Activated CD4-positive, CD25-positive, alpha-beta regulatory T cell treated with anti-CD3 and anti-CD28 coated beads, Interleukin-2, amount 50 U/mL, for 72 hours (primary cell): ENCODE data around the gene OGFR.
"Not testable (repeated sequence)": the region's sequence is repeated elsewhere in the genome, so short reads cannot be mapped to it uniquely, and the experiment has no call there.

Experiments used
- DNase-seq: peaks from one replicate; pipeline ENCODE4 v3.0.0; 2021

OGFR gene

DNA sequence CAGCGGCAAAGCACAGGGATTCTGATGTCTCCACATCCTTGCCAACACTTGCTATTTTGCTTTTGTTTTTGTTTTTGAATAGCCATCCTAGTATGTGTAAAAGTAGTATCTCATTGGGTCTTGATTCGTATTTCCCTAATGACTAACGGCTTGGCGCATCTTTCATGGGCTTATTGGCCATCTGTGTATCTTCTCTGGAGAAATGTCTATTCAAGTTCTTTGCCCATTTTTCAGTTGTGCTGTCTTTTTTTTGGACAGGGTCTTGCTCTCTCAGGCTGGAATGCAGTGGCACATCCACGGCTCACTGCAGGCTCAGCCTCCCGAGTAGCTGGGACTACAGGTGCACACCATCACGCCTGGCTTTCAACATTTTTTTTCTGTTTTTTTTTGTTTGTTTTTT, 39.5 kb downstream of the OGFR start:
- no peak for DNase-seq

DNA sequence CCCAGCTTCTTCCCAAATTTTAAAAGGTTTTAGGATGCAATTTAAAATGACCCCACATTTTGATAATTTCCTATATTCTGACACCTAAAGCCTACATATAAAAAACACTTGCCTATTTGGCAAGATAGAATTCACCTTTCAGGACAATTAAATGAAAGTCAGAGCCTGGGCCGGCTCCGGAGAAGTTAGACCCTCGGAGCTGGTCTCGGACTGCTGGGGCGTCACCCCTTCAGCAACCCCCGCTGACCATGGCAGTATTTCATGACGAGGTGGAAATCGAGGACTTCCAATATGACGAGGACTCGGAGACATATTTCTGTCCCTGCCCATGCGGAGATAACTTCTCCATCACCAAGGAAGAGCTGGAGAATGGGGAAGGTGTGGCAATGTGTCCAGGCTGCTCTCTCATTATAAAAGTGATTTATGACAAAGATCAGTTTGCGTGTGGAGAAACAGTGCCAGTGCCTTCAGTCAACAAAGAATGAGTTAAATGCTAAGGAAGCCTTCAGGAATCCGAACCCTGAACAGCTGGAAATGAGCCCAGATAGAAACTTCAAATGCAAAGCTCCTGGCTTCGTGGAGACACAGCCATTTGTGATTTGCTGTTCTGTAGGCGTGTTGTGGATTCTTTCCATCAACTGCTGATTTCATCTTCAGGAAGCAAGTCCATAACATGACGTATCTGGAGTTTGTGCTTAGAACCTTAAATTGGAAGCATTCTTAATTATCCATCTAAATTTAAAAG, 41.0 kb downstream of the OGFR start:
- no peak for DNase-seq

DNA sequence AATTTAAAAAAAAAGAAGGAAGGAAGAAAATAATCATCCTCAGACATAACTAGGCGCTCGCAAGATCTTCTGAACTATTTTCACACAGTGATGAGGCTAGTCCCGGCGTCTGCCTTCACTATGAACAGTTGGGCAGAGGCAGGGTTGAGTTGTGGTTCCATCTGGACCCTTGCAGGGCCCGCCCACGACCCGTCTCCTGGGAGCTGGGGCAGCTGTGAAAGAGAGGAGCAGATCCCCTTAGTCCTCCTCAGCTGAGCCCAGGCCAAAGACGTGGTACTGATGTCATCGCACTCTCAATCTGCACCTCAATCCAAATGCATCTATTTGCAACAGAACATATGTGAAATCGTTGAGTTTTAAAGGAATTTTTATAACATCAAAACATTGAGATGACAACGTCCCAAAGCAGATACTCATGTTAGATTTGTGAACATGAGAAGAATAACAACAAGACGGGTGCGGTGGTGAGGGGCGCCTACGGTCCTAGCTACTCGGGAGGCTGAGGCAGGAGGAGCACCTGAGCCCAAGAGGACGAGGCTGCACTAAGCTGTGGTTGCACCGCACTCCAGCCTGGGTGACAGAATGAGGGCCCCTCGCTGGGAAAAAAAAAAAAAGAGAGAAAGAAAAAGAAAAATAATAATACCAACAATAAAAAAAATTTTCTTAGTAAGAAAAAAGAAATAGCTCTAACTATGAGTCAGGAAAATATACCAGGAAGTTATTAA, 41.7 kb downstream of the OGFR start:
- DNase-seq = no peak

DNA sequence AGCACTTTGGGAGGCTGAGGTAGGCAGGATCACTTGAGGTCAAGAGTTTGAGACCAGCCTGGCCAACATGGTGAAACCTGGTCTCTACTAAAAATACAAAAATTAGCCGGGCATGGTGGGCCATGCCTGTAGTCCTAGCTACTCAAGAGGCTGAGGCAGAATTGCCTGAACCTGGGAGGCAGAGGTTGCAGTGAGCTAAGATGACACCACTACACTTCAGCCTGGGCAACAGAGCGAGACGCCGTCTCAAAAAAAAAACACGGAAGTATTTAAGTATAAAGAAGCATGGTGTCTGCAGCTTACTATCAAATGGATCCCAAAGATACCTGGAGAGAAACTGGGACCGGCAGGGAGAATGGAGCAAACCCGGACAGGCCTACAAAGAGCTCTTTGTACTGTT, 44.3 kb downstream of the OGFR start:
- DNase-seq = not testable (repeated sequence)

DNA sequence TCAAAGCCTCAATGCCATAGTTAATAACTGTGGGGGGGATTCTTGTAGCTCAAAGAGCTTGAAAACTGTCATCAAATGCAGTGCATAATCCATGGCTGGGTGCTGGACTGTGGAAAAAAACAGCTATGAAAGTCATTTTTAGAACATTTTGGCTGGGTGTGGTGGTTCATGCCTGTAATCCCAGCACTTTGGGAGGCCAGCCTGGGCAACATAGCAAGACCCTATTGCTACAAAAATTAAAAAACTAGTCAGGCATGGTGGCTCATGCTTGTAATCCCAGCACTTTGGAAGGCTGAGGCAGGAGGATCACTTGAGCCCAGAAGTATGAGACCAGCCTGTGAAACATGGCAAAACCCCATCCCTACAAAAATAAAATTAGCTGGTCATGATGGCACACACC, 44.8 kb downstream of the OGFR start:
- no peak for DNase-seq

DNA sequence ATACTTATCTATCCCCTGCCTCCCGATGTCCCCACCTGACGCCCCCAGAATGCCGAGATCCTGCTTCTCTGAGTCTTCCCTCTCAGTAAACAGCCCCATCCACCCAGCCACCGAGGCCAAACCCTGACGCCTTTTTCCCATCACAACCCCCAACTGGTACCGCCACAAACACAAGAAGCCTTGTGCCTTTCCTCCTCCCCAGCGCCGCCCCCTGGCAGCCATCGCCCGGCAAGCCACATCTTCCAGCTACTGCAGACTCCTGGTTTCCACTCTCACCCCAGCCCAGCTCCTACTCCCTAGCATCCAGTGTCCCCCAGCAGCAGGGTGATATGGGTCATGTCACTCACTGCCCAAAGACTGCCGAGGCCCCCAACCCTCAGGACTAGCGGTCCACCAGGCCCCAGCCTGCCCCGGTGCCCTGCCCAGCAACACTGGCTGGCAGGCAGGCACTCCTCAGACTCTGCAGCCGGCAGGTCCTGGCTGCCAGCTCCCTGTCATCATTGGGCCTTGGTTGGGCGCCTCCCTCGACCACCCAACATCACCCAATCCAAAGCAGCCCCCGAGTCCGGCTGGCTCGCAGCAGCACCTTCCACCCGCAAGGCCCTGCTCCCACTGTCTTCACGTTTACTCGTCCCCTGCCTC, 45.8 kb downstream of the OGFR start:
- no peak for DNase-seq

DNA sequence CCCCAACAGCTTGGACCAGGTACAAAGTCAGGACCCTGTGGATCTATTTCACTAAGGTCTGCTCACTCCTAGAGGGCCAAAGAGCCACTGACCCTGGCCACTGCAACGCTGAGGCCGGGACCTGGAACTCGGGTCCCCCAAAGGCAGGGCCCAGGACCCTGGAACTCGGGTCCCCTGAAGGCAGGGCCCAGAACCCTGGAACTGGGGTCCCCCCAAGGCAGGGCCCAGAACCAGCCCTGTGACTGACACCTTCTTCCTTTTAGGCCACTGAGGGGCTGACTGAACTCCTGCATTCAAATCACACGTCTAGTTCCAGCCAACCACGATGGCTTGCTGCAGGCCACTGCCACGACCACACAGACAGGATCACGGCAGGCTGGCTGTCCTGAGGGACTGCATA, 47.6 kb downstream of the OGFR start:
- DNase-seq = no peak

DNA sequence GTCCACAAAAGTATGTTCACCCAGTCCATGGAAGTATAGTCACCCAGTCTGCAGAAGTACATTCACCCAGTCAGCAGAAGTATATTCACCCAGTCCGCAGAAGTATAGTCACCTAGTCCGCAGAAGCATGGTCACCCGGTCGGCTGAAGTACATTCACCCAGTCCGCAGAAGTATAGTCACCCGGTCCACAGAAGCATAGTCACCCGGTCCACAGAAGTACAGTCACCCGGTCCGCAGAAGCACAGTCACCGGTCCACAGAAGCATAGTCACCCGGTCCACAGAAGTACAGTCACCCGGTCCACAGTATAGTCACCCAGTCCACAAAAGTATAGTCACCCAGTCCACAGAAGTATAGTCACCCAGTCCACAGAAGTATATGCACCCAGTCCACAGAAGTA, 48.2 kb downstream of the OGFR start:
- no peak for DNase-seq

DNA sequence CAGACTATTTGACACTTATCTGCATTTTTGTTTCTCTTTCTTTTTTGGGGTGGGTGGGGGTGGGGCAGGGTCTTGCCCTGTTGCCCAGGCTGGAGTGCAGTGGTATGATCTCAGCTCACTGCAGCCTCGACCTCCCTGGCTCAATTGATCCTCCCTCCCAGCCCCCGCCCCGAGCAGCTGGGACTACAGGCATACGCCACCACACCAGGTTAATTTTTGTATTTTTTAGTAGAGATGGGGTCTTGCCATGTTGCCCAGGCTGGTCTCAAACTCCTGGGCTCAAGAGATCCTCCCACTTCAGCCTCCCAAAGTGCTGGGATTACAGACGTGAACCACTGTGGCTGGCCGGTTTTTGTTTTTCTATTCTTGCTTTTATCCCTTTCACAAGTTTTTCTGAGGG, 48.7 kb downstream of the OGFR start:
- not testable (repeated sequence) for DNase-seq

DNA sequence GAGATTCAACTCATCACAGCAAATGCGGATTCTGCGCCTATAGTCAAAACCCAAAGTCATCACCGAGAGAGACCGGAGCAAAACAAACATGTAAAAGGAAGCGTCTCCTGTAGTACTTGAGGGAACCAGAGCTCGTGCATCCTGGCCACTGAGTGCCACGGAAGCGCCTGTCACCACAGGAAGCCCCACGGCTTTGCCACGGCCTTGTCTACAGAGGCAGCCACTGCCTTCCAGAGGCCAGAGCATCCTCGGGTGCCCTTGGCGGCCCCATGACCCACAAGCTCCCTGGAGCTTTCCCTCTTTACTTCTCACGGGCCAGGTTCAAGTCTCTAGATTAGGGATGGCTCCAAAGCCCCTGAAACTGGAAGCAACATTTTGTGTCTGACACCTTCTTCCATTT, 49.5 kb downstream of the OGFR start:
- DNase-seq = no peak

DNA sequence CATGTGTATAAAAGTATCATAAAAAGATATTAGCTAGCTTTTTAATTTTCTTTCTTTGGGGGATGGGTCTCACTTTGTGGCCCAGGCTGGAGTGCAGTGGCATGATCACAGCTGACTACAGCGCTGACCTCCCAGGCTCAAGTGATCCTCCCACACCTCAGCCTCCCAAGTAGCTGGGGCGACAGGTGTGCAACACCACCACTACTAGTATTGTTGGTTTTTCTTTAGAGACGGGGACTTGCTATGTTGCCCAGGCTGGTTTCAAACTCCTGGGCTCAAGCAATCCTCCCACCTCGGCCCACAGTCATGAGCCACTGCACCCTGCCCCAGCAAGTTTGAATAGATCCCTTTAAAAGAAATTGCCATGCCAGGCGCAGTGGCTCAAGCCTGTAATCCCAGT, 50.5 kb downstream of the OGFR start:
- no peak for DNase-seq

DNA sequence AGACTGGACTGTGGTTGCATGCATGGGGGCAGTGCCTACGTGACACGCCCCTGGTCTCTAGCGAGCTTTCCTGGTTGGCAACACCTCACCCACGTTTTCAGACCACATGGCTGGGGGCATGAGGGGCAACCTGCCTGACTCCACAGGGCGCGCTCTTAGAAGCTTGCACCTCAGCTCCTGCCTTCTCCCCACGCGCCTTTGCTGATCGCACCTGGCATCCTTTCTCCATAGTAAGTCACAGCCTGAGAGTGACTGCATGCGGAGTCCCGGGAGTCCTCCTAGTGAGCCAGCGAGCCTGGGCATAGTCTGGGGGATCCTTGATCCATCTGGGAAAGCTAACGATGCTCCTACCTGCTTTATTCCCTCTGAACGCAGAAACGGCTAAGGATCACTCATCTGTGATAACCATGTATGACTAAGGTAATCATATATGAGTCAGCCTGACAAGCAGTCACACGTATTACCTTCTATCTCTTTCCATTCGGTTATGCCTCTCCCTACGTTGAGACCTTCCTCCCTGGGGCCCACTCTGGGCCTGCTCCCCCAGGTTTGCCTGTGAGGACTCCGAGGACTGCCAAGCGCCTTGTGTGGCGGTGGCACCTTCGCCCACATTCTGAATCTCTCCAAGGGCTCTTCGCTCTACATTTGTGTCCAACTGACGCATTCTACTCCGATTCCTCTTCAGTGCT, 52.4 kb downstream of the OGFR start:
- no peak for DNase-seq

DNA sequence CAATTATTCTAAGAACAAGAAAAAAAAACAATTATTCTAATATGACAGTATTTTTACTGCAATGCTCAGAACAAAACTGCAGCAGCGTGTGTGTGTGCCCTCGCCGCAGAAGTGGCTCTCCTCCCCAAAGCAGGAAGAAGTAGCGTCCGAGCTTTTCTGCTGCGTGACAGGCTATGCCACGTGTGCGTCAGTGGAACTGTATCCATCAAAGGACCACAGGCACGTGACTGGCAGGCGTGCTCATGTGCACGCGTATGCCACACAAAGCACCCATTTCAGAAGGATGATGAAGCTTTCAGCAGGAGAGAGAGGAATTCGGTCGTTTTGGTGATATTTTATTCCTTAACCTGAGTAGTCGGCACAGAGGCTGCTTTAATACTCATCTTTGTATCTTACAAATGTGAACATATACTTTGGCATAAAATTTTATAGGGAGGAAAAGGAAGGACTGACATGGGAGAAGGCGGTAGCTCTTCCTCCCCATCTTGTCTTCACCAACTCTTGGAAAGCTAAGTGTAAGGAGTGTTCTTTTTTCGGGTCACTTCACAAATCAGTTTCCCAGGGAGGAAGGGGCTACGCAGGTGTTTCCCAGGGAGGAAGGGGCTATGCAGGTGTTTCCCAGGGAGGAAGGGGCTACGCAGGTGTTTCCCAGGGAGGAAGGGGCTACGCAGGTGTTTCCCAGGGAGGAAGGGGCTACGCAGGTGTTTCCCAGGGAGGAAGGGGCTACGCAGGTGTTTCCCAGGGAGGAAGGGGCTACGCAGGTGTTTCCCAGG, 53.6 kb downstream of the OGFR start:
- DNase-seq = no peak

DNA sequence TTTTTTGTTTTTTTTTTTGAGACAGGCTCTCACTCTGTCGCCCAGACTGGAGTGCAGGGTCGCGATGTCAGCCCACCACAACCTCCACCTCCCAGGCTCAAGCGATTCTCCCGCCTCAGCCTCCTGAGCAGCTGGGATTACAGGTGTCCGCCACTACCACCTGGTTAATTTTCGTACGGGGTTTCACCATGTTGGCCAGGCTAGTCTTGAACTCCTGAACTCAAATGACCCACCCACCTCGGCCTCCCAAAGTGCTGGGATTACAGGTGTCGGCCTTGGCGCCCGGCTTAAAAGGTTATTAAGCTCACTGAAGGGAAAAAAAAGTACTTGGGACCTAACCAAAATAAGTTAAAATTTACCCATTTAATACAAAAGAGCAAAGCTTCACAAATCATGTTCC, 55.1 kb downstream of the OGFR start:
- DNase-seq = no peak

DNA sequence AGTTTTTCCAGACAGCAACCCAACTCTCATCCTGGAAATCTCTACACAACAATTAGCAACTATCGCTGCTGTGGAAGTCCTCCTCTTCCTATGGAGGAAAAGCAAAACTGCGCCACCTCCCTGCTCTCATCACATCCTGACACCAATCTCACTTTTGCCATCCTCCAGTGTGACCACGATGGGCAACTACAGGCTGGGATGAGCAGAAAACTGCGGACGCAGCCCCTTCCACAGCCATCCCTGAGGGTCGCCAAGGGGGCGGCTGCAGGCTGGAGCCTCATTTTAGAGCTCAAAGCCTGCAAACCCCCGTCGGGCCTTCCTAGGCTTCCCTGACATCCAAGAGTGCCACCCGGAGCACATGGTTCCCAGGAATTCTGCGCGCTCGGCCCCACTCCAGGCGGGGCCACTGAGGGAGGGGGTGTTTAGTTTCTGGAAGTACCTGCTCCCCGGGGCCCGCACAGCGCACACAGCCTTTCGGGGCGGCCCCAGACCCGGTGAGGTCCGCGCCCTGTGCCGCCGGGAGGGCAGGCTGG, 55.8 kb downstream of the OGFR start:
- no peak for DNase-seq

DNA sequence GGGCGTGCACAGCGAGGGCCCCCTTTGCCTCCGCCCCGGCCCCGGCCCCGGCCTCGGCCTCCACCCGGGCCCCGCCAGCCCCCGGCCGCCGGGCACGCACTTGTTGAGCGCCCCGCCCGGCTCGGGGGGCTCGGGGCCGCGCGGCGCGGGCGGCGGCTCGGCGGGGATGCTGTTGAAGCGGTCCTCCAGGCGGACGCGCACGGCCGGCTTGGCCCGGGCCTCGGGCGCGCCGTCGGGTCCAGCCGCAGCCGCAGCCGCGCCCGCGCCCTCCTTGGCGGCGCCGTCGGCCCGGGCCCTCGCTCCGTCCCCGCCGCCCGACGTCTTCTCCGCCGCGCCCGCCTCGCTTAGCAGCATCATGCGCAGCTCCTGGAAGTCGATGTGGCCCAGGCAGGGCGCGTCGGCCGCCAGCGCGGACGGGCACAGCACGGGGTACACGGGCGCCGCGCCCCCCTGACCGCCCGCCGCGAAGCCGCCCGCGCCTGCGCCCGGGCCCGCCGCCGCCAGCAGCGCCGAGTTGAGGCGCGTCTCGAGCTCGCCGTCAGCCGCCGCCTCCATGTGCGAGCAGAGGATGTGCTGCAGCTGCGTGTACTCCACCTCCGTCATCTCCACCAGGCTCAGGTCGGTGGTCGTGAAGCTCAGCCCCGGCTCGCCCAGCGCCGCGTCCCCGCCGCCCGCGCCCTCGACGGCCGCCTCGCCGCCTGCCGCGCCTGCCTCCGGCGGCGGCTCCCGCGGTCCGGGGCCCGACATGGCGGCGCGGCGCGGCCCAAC, 56.5 kb downstream of the OGFR start:
- peak; percentile 57 for DNase-seq

DNA sequence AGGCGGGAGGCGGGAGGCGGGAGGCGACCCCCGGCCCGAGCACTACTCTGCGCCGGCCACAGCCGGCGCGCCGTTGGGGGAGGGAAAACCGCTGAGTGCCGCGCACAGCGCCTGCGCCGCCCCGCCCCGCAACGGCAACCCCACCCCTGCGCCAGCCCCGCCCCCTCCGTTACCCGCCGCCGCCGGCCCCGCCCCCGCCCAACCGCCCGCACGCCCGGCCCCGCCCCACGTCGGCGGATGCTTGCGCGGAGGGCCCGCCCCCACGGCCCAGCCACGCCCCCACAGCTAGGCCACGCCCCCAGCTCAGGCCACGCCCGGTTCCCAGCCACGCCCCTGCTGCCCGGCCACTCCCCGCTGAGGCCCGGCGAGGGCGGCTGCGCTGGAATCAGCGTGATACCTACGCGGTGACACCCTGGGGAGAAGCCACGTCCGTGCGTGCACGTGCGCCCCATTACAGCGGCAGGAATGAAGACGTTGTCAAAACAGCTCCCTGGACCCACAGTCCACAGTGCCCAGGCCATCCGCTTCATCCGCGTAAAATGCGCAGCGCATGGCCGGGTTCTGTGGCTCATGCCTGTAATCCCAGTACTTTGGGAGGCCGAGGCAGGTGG, 57.2 kb downstream of the OGFR start, which contains the start of gene TCFL5:
TSS of gene TCFL5 (minus strand) at position 97 of the 611 bp plus-strand sequence. CDS start 152 bp downstream, outside the sequence.
- peak; percentile 99 for DNase-seq
